ENCODE measurements around the gene GGCT. TPM values are rescaled to one million over a fixed set of nuclear protein-coding genes. Genes with fewer than 3 reads are reported as not detected.
A peak's percentile ranks its signal among the peaks of the same experiment; 100 is the strongest.

Gene GGCT
- total and polyA plus RNA-seq, 12 donors, result 18.6 to 67.8 (median 41.3) TPM

- Histone ChIP-seq H3K4me3 (no peak overlapping the region), H3K27me3 (no peaks in the 10 kb centered on the region), H3K36me3 (replicated peaks in 1 of 2) (peaks cover 0 to 57% of the 10 kb centered on the region in 2 donors), H3K9me3 (replicated peaks in 1 of 3) (no peaks in the 10 kb centered on the region), H3K27ac (no peak overlapping the region), H3K4me1 (replicated peaks in 1 of 2) (peaks cover 0 to 7% of the 10 kb centered on the region in 2 donors)
- 93 to 97% (median 95%) methylated on average over 7 to 8 of the region's 8 CpGs for WGBS, 4 donors
- no peak for DNase-seq
- no peak for TF ChIP-seq CTCF (IDR thresholded peaks at IDR 0.05)
- no peak for TF ChIP-seq POLR2A (IDR thresholded peaks at IDR 0.05)
- intact Hi-C loops (cut with DNase I), result no loop called here
Observed at GRCh38 chr7:30453016-30453415, 51.6 kb downstream of the GGCT start.

GRCh38 chr7:30452280-30452930, 52.2 kb downstream of the GGCT start:
- WGBS, 4 donors, result 81 to 90% (median 88%) methylated on average over 16 to 27 of the region's 27 CpGs
- H3K4me1 ChIP-seq (replicated peaks in 1 of 2), result peaks cover 0 to 7% of the 10 kb centered on the region in 2 donors
- no peak for DNase-seq
- no peaks in the 10 kb centered on the region for H3K9me3 ChIP-seq (replicated peaks in 1 of 3)
- H3K36me3 ChIP-seq (replicated peaks in 1 of 2), result peaks cover 0 to 62% of the 10 kb centered on the region in 2 donors
- no peaks in the 10 kb centered on the region for H3K27me3 ChIP-seq
- intact Hi-C loops (cut with DNase I), result no loop called here
- peak overlapping the region in 1 of 5 donors; percentile 0 for H3K27ac ChIP-seq
- no peak overlapping the region for H3K4me3 ChIP-seq
- TF ChIP-seq POLR2A (IDR thresholded peaks at IDR 0.05) (no peak), CTCF (IDR thresholded peaks at IDR 0.05) (no peak)

GRCh38 chr7:30451539-30452279, 52.9 kb downstream of the GGCT start:
- peak in 1 of 7 donors; percentile 31 for DNase-seq
- Histone ChIP-seq H3K9me3 (replicated peaks in 1 of 3) (no peaks in the 10 kb centered on the region), H3K4me1 (replicated peaks in 1 of 2) (peaks cover 0 to 7% of the 10 kb centered on the region in 2 donors), H3K27me3 (no peaks in the 10 kb centered on the region), H3K27ac (no peak overlapping the region), H3K36me3 (replicated peaks in 1 of 2) (peaks cover 0 to 68% of the 10 kb centered on the region in 2 donors), H3K4me3 (no peak overlapping the region)
- 85 to 91% (median 90%) methylated on average over 19 to 29 of the region's 29 CpGs for WGBS, 4 donors
- intact Hi-C loops (cut with DNase I), result no loop called here
- no peak for TF ChIP-seq POLR2A (IDR thresholded peaks at IDR 0.05)
- TF ChIP-seq CTCF (IDR thresholded peaks at IDR 0.05), result no peak

- Histone ChIP-seq H3K27ac (no peak overlapping the region), H3K27me3 (no peaks in the 10 kb centered on the region), H3K9me3 (replicated peaks in 1 of 3) (no peaks in the 10 kb centered on the region), H3K36me3 (replicated peaks in 1 of 2) (peaks cover 0 to 64% of the 10 kb centered on the region in 2 donors), H3K4me1 (replicated peaks in 1 of 2) (peaks cover 0 to 7% of the 10 kb centered on the region in 2 donors), H3K4me3 (no peak overlapping the region)
- TF ChIP-seq CTCF (IDR thresholded peaks at IDR 0.05) (no peak), POLR2A (IDR thresholded peaks at IDR 0.05) (no peak)
- WGBS, 4 donors, result 89 to 95% (median 93%) methylated on average over 7 to 22 of the region's 22 CpGs
- intact Hi-C loops (cut with DNase I), result no loop called here
- DNase-seq, result no peak
Observed at GRCh38 chr7:30450983-30451497, 53.6 kb downstream of the GGCT start.

Measured in adrenal gland (tissue), 12 donors.